Lower leg skin (tissue), 3 donors: ENCODE data around the gene PNMT.

Experiments used
- CTCF ChIP-seq, 3 donors: fragments of 450-650 bp; IDR thresholded peaks; one replicate each; pipeline ENCODE4 v1.5.1; 2016; ENCODE audit warnings: antibody characterized with exemption in 3 of 3, mild to moderate bottlenecking in 3 of 3, moderate library complexity in 2 of 3
- POLR2A ChIP-seq, 2 donors: fragments of 450-650 bp; IDR thresholded peaks; one replicate each; pipeline ENCODE4 v1.6.1; 2016 to 2017; ENCODE audit warnings: antibody characterized with exemption in 2 of 2, mild to moderate bottlenecking in 1 of 2, moderate library complexity in 1 of 2

- no peak for TF ChIP-seq CTCF (IDR thresholded peaks at IDR 0.05)
- no peak for TF ChIP-seq POLR2A (IDR thresholded peaks at IDR 0.05)
These were observed 4.9 kb upstream of the PNMT start for GRCh38 chr17:39663340-39663687.
